HG03354 (cell line): Measurements from ENCODE around the gene USP3.
"Not testable (repeated sequence)": the region's sequence is repeated elsewhere in the genome, so short reads cannot be mapped to it uniquely, and the experiment has no call there.

ENCODE experiments used
- ATAC-seq: cut with Tn5 transposase; IDR thresholded peaks from one replicate; pipeline ENCODE4 v1.9.1; 2021; ENCODE audit warnings: mild to moderate bottlenecking; ENCODE audit not compliant: unreplicated experiment, poor library complexity, severe bottlenecking

The USP3 gene

GRCh38 chr15:63475707-63476106 lies 28.7 kb upstream of the USP3 start:
- ATAC-seq, result no peak

GRCh38 chr15:63476229-63476632 lies 28.2 kb upstream of the USP3 start:
- ATAC-seq, result no peak

GRCh38 chr15:63478243-63478642 lies 26.1 kb upstream of the USP3 start:
- ATAC-seq, result no peak

GRCh38 chr15:63480441-63480821 lies 24.0 kb upstream of the USP3 start:
- no peak for ATAC-seq

GRCh38 chr15:63481105-63481810 lies 23.1 kb upstream of the USP3 start:
- no peak for ATAC-seq

GRCh38 chr15:63482874-63483323 lies 21.5 kb upstream of the USP3 start:
- no peak for ATAC-seq

- ATAC-seq, result no peak
Measured at GRCh38 chr15:63483521-63484371, 20.6 kb upstream of the USP3 start.

- ATAC-seq, result no peak
Measured at GRCh38 chr15:63484433-63485186, 19.8 kb upstream of the USP3 start.

- peak; percentile 52 for ATAC-seq
Measured at GRCh38 chr15:63487076-63487757, 17.2 kb upstream of the USP3 start.

GRCh38 chr15:63487758-63488397 lies 16.5 kb upstream of the USP3 start:
- not testable (repeated sequence) for ATAC-seq

- no peak for ATAC-seq
Measured at GRCh38 chr15:63488398-63488960, 15.9 kb upstream of the USP3 start.

GRCh38 chr15:63489352-63489751 lies 15.0 kb upstream of the USP3 start:
- ATAC-seq, result no peak

GRCh38 chr15:63490345-63491034 lies 13.9 kb upstream of the USP3 start:
- ATAC-seq, result no peak

- no peak for ATAC-seq
Measured at GRCh38 chr15:63491116-63491827, 13.1 kb upstream of the USP3 start.

GRCh38 chr15:63491979-63492378 lies 12.4 kb upstream of the USP3 start:
- ATAC-seq, result no peak

- no peak for ATAC-seq
Measured at GRCh38 chr15:63492541-63493077, 11.8 kb upstream of the USP3 start.

GRCh38 chr15:63493436-63493835 lies 11.0 kb upstream of the USP3 start:
- no peak for ATAC-seq

- ATAC-seq, result no peak
Measured at GRCh38 chr15:63494408-63494807, 10.0 kb upstream of the USP3 start.
